Activated CD4-positive, alpha-beta memory T cell treated with anti-CD3 and anti-CD28 coated beads for 36 hours (primary cell): ENCODE measurements around the gene PDRG1. TPM values are rescaled to one million over a fixed set of nuclear protein-coding genes. Genes with fewer than 3 reads are reported as not detected.
"Not testable (repeated sequence)": the region's sequence is repeated elsewhere in the genome, so short reads cannot be mapped to it uniquely, and the experiment has no call there.

ENCODE experiments used
- CTCF ChIA-PET: fragments of 350-600 bp; sonication (Branson Sonifier 250); formaldehyde crosslinking; loops from one replicate; lab custom pipeline; 2021; ENCODE audit warnings: antibody characterized with exemption, inconsistent platforms; lab: Charles Lee
- POLR2A ChIA-PET: fragments of 350-600 bp; sonication (Branson Sonifier 250); formaldehyde crosslinking; loops from one replicate; lab custom pipeline; 2021; ENCODE audit warnings: antibody characterized with exemption; lab: Charles Lee
- DNase-seq: peaks from one replicate; pipeline ENCODE4 v3.0.0-alpha.2; 2020
- H3K27ac Mint-ChIP-seq: one replicate; pipeline ENCODE4 v1.8.0; 2021; ENCODE audit warnings: mixed read lengths
- H3K27me3 Mint-ChIP-seq: one replicate; pipeline ENCODE4 v1.8.0; 2021; ENCODE audit warnings: mixed read lengths
- H3K36me3 Mint-ChIP-seq: one replicate; pipeline ENCODE4 v1.8.0; 2021; ENCODE audit warnings: mixed read lengths
- H3K4me1 Mint-ChIP-seq: one replicate; pipeline ENCODE4 v1.8.0; 2021; ENCODE audit warnings: low read depth, mixed read lengths
- H3K4me3 Mint-ChIP-seq: one replicate; pipeline ENCODE4 v1.8.0; 2021; ENCODE audit warnings: mild to moderate bottlenecking, mixed read lengths
- H3K9me3 Mint-ChIP-seq: one replicate; pipeline ENCODE4 v1.8.0; 2021; ENCODE audit warnings: mixed read lengths
- intact Hi-C: fragments of 100-400 bp; cut with micrococcal nuclease; formaldehyde crosslinking; loops from one replicate; pipeline ENCODE4 v1.15.1; 2023
- total RNA-seq, 2 experiments: library from RNA; stranded (reverse); gene quantifications; one replicate each; pipeline ENCODE4 v1.2.3, GENCODE V29; 2021

Gene PDRG1
- total RNA-seq, 2 experiments from 2014 or later, result 12.1 to 13.2 TPM

- Mint-ChIP-seq H3K9me3 (no peaks in the 10 kb centered on the region), H3K36me3 (no peaks in the 10 kb centered on the region), H3K4me1 (no peaks in the 10 kb centered on the region), H3K27me3 (no peaks in the 10 kb centered on the region), H3K27ac (no peak overlapping the region), H3K4me3 (no peak overlapping the region)
- intact Hi-C loops, result no loop called here
- ChIA-PET CTCF (interaction anchor here (1.3 kb wide), 2 partner anchors 14 to 85 kb away, joined by 3 to 6 read pairs; partner anchors contain the start of gene PDRG1), POLR2A (no interaction called here)
- DNase-seq, result no peak
Measured at GRCh38 chr20:31937820-31938219, 14.0 kb downstream of the PDRG1 start.

- POLR2A ChIA-PET, result interaction anchor here (1.5 kb wide), 1 partner anchor 13 kb away, joined by 3 read pairs; no protein-coding TSS in a partner anchor
- no peaks in the 10 kb centered on the region for H3K27me3 Mint-ChIP-seq
- no peaks in the 10 kb centered on the region for H3K4me1 Mint-ChIP-seq
- no peak overlapping the region for H3K4me3 Mint-ChIP-seq
- no peak overlapping the region for H3K27ac Mint-ChIP-seq
- DNase-seq, result no peak
- intact Hi-C loops, result no loop called here
- no peaks in the 10 kb centered on the region for H3K9me3 Mint-ChIP-seq
- H3K36me3 Mint-ChIP-seq, result no peaks in the 10 kb centered on the region
- CTCF ChIA-PET, result no interaction called here
Measured at GRCh38 chr20:31936420-31936819, 15.4 kb downstream of the PDRG1 start.

DNA sequence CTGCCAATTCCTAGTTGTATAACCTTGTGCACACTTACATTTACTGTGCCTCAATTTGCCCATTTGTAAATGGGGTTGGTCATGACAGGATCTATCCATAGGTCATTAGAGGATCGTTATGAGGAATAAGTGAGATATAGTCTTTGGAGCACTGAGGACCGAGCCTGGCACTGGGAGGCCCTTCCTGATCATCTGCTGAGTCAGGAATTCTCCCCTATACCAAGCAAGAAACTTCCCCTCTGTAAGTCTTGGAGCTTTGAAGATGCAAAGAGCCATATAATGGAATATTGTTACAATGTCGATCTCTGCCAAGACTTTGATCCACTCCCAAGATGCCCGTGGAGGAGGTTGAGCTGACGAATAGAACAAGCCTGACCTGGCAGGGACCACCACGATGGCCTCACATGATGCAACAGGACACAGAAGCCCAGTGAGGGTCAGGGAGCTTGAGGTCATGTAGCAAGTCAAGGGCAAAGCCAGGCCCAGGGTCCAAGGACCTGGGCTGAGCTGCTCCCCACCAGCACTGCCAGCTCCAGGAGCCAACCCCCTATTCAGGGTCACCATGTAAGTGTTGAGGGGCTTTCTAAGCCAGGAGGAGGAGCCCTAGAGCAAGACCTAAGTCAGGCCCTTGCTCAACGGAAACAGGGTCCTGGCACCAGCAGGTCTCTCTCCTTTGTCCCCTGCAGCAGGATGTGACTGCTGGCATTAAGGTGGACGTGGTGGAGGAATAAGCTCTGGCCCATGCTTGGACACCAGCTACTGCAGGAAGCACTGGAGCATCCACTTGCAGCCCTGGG, 16.7 kb downstream of the PDRG1 start:
- peaks cover 1% of the 10 kb centered on the region for H3K27me3 Mint-ChIP-seq
- H3K36me3 Mint-ChIP-seq, result no peaks in the 10 kb centered on the region
- no peaks in the 10 kb centered on the region for H3K9me3 Mint-ChIP-seq
- ChIA-PET POLR2A (interaction anchor here (1.5 kb wide), 1 partner anchor 12 kb away, joined by 3 read pairs; no protein-coding TSS in a partner anchor), CTCF (no interaction called here)
- H3K4me3 Mint-ChIP-seq, result no peak overlapping the region
- intact Hi-C loops, result no loop called here
- no peak for DNase-seq
- H3K4me1 Mint-ChIP-seq, result no peaks in the 10 kb centered on the region
- no peak overlapping the region for H3K27ac Mint-ChIP-seq

GRCh38 chr20:31934491-31934890, 17.4 kb downstream of the PDRG1 start:
- ChIA-PET CTCF (no interaction called here), POLR2A (no interaction called here)
- Mint-ChIP-seq H3K36me3 (no peaks in the 10 kb centered on the region), H3K4me1 (no peaks in the 10 kb centered on the region), H3K9me3 (no peaks in the 10 kb centered on the region), H3K27me3 (peaks cover 1% of the 10 kb centered on the region), H3K27ac (no peak overlapping the region), H3K4me3 (no peak overlapping the region)
- intact Hi-C loops, result no loop called here
- DNase-seq, result no peak

- Mint-ChIP-seq H3K9me3 (no peaks in the 10 kb centered on the region), H3K27me3 (peaks cover 1% of the 10 kb centered on the region), H3K4me3 (no peak overlapping the region), H3K27ac (no peak overlapping the region), H3K4me1 (no peaks in the 10 kb centered on the region), H3K36me3 (no peaks in the 10 kb centered on the region)
- CTCF ChIA-PET, result no interaction called here
- intact Hi-C loops, result no loop called here
- POLR2A ChIA-PET, result no interaction called here
- DNase-seq, result no peak
Measured at GRCh38 chr20:31933698-31934097, 18.1 kb downstream of the PDRG1 start.

DNA sequence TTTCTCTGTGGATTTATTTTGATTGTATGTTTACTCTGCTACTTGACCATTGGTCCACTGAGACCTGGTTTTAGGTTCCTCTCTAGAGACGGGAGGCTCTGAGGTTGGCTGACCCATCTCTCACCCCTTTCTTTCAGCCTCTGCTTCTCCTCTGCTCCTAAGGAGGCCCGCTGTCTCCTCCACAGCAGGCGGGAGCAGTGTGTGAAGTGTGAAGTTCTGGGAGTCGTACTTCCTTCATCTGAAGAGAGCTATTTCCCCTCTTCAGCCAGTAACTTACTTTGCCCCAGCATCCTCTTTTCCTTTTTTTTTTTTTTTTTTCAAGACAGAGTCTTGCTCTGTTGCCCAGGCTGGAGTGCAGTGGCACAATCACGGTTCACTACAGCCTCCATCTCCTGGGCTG, 21.1 kb downstream of the PDRG1 start:
- Mint-ChIP-seq H3K4me1 (no peaks in the 10 kb centered on the region), H3K9me3 (no peaks in the 10 kb centered on the region), H3K36me3 (no peaks in the 10 kb centered on the region), H3K27ac (no peak overlapping the region), H3K27me3 (peaks cover 7% of the 10 kb centered on the region), H3K4me3 (no peak overlapping the region)
- no peak for DNase-seq
- ChIA-PET POLR2A (interaction anchor here (0.8 kb wide), 1 partner anchor 171 kb away, joined by 3 read pairs; no protein-coding TSS in a partner anchor), CTCF (no interaction called here)
- intact Hi-C loops, result no loop called here

DNA sequence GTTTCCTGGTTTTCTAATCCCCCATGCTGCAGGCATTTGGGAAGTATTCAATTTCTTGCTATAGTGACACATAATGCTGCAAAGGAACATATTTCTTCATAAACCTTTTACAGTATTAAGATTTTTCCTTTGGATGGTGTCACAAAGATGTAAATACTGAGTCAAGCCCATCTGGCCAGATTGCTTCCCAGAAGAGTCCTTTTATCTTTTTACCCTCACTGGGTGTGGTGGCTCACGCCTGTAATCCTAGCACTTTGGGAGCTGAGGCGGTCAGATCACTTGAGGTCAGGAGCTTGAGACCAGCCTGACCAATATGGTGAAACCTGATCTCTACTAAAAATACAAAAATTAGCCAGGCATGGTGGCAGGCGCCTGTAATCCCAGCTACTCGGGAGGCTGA, 22.2 kb downstream of the PDRG1 start:
- intact Hi-C loops, DNase-seq, H3K4me1 Mint-ChIP-seq, POLR2A ChIA-PET, H3K27me3 Mint-ChIP-seq, H3K9me3 Mint-ChIP-seq, H3K4me3 Mint-ChIP-seq, H3K36me3 Mint-ChIP-seq, CTCF ChIA-PET, H3K27ac Mint-ChIP-seq: not testable (repeated sequence)

GRCh38 chr20:31927627-31928159, 24.2 kb downstream of the PDRG1 start:
- Mint-ChIP-seq H3K4me1 (no peaks in the 10 kb centered on the region), H3K27ac (no peak overlapping the region), H3K27me3 (peaks cover 17% of the 10 kb centered on the region), H3K36me3 (no peaks in the 10 kb centered on the region), H3K4me3 (no peak overlapping the region), H3K9me3 (no peaks in the 10 kb centered on the region)
- intact Hi-C loops, result no loop called here
- ChIA-PET POLR2A (interaction anchor here (0.7 kb wide), 1 partner anchor 246 kb away, joined by 3 read pairs; no protein-coding TSS in a partner anchor), CTCF (no interaction called here)
- no peak for DNase-seq

GRCh38 chr20:31926493-31926892, 25.4 kb downstream of the PDRG1 start:
- Mint-ChIP-seq H3K4me3 (no peak overlapping the region), H3K4me1 (no peaks in the 10 kb centered on the region), H3K36me3 (no peaks in the 10 kb centered on the region), H3K9me3 (no peaks in the 10 kb centered on the region), H3K27me3 (peaks cover 19% of the 10 kb centered on the region), H3K27ac (no peak overlapping the region)
- DNase-seq, result no peak
- intact Hi-C loops, result no loop called here
- ChIA-PET POLR2A (no interaction called here), CTCF (no interaction called here)

GRCh38 chr20:31925631-31926030, 26.2 kb downstream of the PDRG1 start:
- H3K4me3 Mint-ChIP-seq, result no peak overlapping the region
- H3K9me3 Mint-ChIP-seq, result no peaks in the 10 kb centered on the region
- POLR2A ChIA-PET, result no interaction called here
- H3K4me1 Mint-ChIP-seq, result no peaks in the 10 kb centered on the region
- no peak overlapping the region for H3K27ac Mint-ChIP-seq
- no peaks in the 10 kb centered on the region for H3K36me3 Mint-ChIP-seq
- DNase-seq, result no peak
- intact Hi-C loops, result no loop called here
- H3K27me3 Mint-ChIP-seq, result peaks cover 19% of the 10 kb centered on the region
- CTCF ChIA-PET, result no interaction called here

DNA sequence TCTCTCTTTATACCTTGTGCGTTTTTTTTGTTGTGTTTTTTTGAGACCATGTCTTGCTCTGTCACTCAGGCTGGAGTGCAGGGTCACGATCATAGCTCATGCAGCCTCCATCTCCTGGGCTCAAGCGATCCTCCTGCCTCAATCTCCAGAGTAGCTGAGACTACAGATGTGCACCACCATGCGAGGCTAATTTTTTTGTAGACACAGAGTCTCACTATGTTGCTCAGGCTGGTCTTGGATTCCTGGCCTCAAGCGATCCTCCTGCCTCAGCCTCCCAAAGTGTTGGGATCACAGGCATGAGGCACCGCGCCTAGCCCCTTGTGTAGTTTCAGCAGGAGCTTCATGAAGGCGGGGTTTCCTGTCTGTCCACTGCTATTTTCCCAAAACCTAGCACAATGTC, 27.3 kb downstream of the PDRG1 start:
- DNase-seq, result no peak
- H3K27me3 Mint-ChIP-seq, result peaks cover 24% of the 10 kb centered on the region
- no peaks in the 10 kb centered on the region for H3K9me3 Mint-ChIP-seq
- H3K4me1 Mint-ChIP-seq, result no peaks in the 10 kb centered on the region
- intact Hi-C loops, result no loop called here
- H3K27ac Mint-ChIP-seq, result no peak overlapping the region
- no peaks in the 10 kb centered on the region for H3K36me3 Mint-ChIP-seq
- ChIA-PET CTCF (no interaction called here), POLR2A (no interaction called here)
- H3K4me3 Mint-ChIP-seq, result no peak overlapping the region

GRCh38 chr20:31923388-31924331, 28.2 kb downstream of the PDRG1 start:
- Mint-ChIP-seq H3K4me3 (no peak overlapping the region), H3K36me3 (no peaks in the 10 kb centered on the region), H3K27ac (no peak overlapping the region), H3K4me1 (no peaks in the 10 kb centered on the region), H3K9me3 (no peaks in the 10 kb centered on the region), H3K27me3 (peaks cover 28% of the 10 kb centered on the region)
- DNase-seq, result peak; percentile 18
- CTCF ChIA-PET, result interaction anchor here (1.4 kb wide), 1 partner anchor 101 kb away, joined by 4 read pairs; no protein-coding TSS in a partner anchor
- POLR2A ChIA-PET, result interaction anchor here (0.9 kb wide), 1 partner anchor 12 kb away, joined by 3 read pairs; no protein-coding TSS in a partner anchor
- intact Hi-C loops, result no loop called here
